ENCODE results near the gene CDK5RAP3.

The CDK5RAP3 gene

GRCh38 chr17:48024149-48025039 is 53.5 kb downstream of the CDK5RAP3 start:
- peak; percentile 84 for DNase-seq (ENCODE audit: low read depth)
- TF ChIP-seq CTCF (conservative IDR thresholded peaks at IDR 0.05; ENCODE audit: low read length), result no peak
- peak overlapping the region; percentile 58 for H3K4me3 ChIP-seq (ENCODE audit: low read length)

- DNase-seq (ENCODE audit: low read depth), result peak; percentile 95
- TF ChIP-seq CTCF (conservative IDR thresholded peaks at IDR 0.05; ENCODE audit: low read length), result peak; percentile 67
- peak overlapping the region; percentile 71 for H3K4me3 ChIP-seq (ENCODE audit: low read length)
Observed at GRCh38 chr17:48025040-48025903, 54.4 kb downstream of the CDK5RAP3 start.

DNA sequence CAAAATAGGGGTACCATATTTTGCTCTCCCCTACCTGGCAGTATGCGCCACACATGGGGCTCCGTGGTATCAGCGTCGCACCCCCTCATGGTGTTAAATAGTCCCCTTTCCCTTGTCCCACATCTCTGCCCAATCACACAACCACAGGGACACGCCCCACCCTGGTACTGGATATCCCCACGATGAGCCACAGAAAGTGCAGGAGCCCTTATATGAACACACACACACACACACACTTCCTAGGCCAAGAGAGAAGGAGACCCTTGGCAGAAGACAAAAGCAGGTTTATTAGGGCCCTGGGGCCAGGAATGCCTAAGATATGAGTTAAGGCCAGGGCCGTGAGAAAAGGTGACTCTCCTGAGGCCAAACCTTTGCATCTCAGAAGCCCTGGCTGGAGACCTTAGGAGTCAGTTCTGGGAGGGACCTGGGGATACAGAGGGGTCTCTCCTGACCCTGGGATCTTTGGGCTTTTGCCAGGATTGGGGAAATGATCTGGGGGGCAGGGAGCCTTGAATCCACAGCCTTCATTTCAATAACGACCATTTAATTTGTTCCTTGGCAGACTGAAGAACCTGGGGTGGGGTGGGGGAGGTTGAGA is 55.1 kb downstream of the CDK5RAP3 start:
- H3K4me3 ChIP-seq (ENCODE audit: low read length), result peak overlapping the region; percentile 71
- no peak for TF ChIP-seq CTCF (conservative IDR thresholded peaks at IDR 0.05; ENCODE audit: low read length)
- DNase-seq (ENCODE audit: low read depth), result no peak

GRCh38 chr17:48026502-48027321 is 55.8 kb downstream of the CDK5RAP3 start:
- peak; percentile 95 for DNase-seq (ENCODE audit: low read depth)
- H3K4me3 ChIP-seq (ENCODE audit: low read length), result no peak overlapping the region; the same call in 1 of the 2 replicates
- peak; percentile 87 for TF ChIP-seq CTCF (conservative IDR thresholded peaks at IDR 0.05; ENCODE audit: low read length)

DNA sequence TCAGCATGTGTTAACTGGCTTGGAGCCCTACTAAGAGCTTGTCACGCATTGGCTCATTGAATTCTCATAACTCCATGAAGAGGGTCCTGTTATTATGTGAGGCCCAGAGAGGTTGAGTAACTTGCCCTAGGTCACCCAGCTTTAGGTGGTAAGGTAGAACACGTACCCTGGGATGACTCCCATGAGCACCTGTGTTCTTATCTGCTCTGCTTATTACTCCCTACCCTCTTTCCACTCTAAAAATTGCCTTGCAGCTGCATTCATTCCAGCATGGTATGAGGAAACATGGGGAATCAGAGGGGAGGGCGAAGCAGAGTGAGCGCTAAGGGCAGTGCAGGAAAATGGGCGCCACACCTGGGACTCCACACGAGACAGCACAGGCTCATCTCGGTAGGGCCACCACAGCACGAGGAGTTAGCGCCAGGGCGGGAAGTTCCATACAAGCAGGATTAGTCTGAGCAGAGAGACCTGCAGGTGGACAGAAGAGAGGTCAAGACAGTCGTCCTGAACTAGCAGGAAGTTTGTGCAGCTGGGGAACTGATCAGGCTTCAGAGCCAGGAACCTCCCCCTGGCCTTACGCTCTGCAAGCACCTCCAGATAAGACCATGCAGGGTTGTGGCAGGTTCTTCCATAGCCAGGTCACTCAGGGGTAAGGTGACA is 56.5 kb downstream of the CDK5RAP3 start:
- no peak; the same call in 1 of the 2 replicates for TF ChIP-seq CTCF (conservative IDR thresholded peaks at IDR 0.05; ENCODE audit: low read length)
- DNase-seq (ENCODE audit: low read depth), result no peak
- no peak overlapping the region for H3K4me3 ChIP-seq (ENCODE audit: low read length)

GRCh38 chr17:48028736-48029135 is 57.8 kb downstream of the CDK5RAP3 start:
- H3K4me3 ChIP-seq (ENCODE audit: low read length), result no peak overlapping the region
- no peak for DNase-seq (ENCODE audit: low read depth)
- no peak for TF ChIP-seq CTCF (conservative IDR thresholded peaks at IDR 0.05; ENCODE audit: low read length)
